GM19463 (cell line): Measurements from ENCODE around the gene SLC6A18.
"Not testable (repeated sequence)": the region's sequence is repeated elsewhere in the genome, so short reads cannot be mapped to it uniquely, and the experiment has no call there.

Experiments
- ATAC-seq: cut with Tn5 transposase; IDR thresholded peaks from one replicate; pipeline ENCODE4 v1.9.1; 2021; ENCODE audit warnings: mild to moderate bottlenecking, moderate library complexity; ENCODE audit not compliant: unreplicated experiment

The SLC6A18 gene

GRCh38 chr5:1270933-1271914 lies 46.0 kb downstream of the SLC6A18 start:
- ATAC-seq, result no peak

GRCh38 chr5:1272201-1272600 lies 47.0 kb downstream of the SLC6A18 start:
- no peak for ATAC-seq

- ATAC-seq, result no peak
These were observed 48.6 kb downstream of the SLC6A18 start for GRCh38 chr5:1273745-1274144.

GRCh38 chr5:1274471-1274870 lies 49.3 kb downstream of the SLC6A18 start:
- ATAC-seq, result no peak

- ATAC-seq, result not testable (repeated sequence)
These were observed 50.5 kb downstream of the SLC6A18 start for GRCh38 chr5:1275397-1276391.

DNA sequence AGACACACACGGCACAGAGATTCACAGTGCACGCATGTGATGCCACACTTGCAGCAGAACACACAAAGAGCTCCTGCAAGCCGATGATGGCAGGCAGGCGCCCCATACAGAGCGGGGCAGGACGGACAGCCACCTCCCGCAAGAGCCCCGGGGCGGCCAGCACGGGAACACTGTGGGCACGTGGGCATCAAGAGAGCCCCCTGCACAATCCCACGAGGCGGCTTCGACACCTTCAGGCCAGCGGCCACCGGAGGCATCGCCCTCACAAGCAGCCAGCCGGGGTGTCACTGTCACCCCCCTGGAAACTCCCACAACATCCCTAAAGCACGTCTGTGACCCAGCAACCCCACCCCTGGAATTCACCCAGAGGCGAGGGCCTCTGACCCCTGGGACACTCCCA lies 51.7 kb downstream of the SLC6A18 start:
- no peak for ATAC-seq

- ATAC-seq, result no peak
These were observed 52.1 kb downstream of the SLC6A18 start for GRCh38 chr5:1277331-1277730.

DNA sequence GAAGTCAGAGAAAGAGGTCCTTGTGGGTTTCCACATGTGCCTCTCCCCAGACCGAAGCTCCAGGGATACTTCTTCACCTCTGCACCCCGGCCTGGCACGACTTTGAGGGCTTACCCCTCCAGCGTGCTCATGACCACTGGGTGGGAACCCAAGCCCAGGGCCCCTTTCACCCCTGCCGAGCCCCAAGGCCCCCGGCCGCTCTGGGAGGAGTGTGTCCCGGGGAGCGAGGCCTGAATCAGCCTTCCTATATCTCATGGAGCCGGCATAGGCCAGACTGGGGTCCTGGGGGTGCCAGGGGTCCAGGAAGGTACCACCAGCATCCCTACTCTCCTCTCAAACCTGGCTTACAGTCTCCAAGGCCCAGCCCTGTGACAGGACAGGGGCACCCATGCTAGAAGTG lies 52.6 kb downstream of the SLC6A18 start:
- ATAC-seq, result no peak

DNA sequence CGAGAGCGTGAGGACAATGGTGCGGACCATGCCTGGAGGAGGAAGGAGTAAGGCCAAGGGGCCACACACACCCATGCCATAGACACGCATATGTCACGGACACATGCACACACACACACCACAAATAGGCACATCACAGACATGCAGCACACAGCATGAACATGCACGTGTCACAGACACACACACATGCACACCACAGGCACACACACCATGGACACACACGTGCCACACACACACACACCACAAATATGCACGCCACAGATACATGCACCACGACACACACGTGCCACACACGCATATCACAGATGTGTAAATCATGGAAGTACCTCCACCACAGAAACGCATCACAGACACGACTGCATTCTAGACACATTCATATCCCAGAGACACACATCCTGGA lies 53.0 kb downstream of the SLC6A18 start:
- no peak for ATAC-seq

- no peak for ATAC-seq
These were observed 53.7 kb downstream of the SLC6A18 start for GRCh38 chr5:1278656-1279442.

GRCh38 chr5:1279443-1280151 lies 54.4 kb downstream of the SLC6A18 start:
- ATAC-seq, result no peak

DNA sequence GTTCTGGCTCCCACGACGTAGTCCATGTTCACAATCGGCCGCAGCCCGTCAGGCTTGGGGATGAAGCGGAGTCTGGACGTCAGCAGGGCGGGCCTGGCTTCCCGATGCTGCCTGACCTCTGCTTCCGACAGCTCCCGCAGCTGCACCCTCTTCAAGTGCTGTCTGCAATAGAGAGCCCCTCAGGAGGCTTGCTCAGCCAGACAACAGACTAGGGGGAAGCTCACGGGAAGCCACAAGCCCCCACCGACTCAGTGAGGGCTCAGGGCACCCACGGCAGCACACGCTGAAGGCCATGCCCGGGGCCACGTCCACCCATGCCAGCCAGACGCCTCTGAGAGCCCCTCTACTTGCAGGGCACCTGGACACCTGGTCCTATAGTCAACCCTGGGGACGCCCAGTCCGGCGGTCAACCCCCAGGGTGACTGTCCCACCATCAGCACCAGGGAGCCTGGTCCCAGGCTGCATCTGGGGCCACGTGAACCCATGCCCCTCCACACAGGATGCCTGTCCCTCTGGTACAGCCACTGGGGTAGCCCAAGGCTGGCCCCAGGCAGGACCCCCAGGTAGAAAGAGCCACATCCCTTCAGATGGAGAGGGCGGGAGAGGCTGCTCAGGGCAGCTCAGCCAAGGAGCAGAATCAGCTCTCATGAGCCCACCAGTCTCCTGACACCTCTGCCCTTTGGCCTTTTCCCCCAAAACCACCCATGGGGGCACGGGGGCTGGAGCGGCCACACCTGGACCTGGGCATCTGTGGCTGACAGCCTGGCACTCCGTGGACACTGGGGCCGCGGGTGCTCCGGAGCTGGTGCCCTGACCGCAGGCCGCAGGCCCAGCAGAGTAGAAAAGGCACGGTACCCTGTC lies 55.2 kb downstream of the SLC6A18 start:
- no peak for ATAC-seq

DNA sequence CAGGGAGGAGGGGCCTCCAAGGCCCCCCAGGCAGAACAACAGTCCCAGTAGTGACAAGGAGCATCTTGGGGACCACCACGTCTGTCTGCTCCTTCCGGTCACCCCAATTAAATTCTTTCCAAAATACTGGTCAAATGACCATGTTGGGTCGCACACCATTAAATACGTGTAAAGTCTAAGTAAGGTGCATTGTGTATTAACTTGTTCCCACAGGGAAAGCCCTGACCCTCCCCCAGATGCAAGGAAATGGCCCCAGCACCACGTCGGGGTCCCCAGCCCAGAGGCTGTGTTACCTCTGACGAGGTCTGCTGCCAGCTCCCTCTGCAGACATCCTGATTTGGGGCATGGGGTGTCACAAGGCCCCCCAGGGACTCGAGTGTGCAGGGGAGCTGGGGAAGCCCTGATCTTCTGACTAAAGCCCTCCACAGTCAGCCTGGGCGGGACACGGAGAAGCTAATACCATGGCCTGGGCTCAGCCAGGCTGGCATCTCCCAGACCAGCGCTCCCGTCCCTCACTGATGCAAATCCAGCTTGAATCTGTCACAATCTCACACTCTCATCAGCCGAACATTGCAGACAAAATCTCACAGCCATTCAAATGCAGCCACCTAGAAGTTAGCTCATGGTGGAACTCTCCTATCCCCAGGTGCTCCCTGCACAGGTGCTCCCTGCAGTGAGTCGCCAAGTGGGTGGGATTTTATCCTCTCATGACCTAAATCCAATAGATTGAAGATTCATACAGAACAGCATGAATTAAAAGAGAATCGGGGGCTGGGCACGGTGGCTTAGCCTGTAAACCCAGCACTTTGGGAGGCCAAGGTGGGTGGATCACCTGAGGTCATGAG lies 56.1 kb downstream of the SLC6A18 start:
- ATAC-seq, result no peak

DNA sequence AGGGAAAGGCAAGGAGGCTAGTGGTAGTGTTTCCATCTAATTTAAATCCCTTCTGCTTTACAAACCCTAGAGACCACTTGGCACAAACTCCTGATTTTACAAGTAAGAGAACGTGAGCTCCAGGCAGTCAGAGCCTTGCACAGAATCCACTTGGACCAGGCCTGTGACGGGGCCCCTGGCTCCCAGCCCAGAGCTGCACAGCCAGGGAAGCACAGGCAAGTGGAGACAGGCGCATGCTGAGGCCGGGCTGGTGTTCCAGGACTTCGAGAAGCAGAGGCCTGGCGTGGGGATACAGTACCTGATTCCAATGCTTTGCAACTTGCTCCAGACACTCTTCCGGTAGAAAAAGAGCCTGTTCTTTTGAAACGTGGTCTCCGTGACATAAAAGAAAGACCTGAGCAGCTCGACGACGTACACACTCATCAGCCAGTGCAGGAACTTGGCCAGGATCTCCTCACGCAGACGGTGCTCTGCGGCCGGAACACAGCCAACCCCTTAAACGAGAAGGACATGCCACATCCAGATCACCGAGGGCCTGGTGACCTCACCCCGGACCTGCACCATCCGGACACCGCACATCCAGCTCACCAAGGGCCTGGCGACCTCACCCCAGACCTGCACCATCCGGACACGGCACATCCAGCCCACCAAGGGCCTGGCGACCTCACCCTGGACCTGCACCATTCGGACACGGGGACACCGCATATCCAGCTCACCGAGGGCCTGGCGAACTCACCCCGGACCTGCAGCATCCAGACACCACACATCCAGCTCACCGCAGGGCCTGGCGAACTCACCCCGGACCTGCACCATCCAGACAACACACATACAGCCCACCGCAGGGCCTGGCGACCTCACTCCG lies 57.2 kb downstream of the SLC6A18 start:
- no peak for ATAC-seq

GRCh38 chr5:1282993-1283728 lies 58.0 kb downstream of the SLC6A18 start:
- ATAC-seq, result not testable (repeated sequence)

DNA sequence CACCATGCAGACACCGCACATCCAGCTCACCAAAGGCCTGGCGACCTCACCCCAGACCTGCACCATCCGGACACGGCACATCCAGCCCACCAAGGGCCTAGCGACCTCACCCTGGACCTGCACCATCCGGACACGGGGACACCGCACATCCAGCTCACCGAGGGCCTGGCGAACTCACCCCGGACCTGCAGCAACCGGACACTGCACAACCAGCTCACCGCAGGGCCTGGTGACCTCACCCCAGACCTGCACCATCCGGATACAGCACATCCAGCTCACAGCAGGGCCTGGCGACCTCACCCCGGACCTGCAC lies 58.5 kb downstream of the SLC6A18 start:
- ATAC-seq, result not testable (repeated sequence)
